ENCODE measurements around the gene NTSR2.

NTSR2 gene

GRCh38 chr2:11680182-11680900 lies 10.3 kb upstream of the NTSR2 start:
- H3K36me3 Mint-ChIP-seq, result no peaks in the 10 kb centered on the region
- H3K4me1 Mint-ChIP-seq, result peaks cover 5% of the 10 kb centered on the region
- H3K9me3 Mint-ChIP-seq, result no peaks in the 10 kb centered on the region
- no peak overlapping the region for H3K27ac Mint-ChIP-seq
- peaks cover 76% of the 10 kb centered on the region for H3K27me3 Mint-ChIP-seq
- no peak overlapping the region for H3K4me3 Mint-ChIP-seq
- CTCF ChIA-PET, result interaction anchor here (0.6 to 20.4 kb wide), 8 partner anchors 8 to 549 kb away, joined by 3 to 362 read pairs (median 4); no protein-coding TSS in a partner anchor
- DNase-seq, result no peak

GRCh38 chr2:11679486-11680181 lies 9.6 kb upstream of the NTSR2 start:
- DNase-seq, result no peak
- H3K4me1 Mint-ChIP-seq, result peaks cover 5% of the 10 kb centered on the region
- no peak overlapping the region for H3K27ac Mint-ChIP-seq
- peaks cover 76% of the 10 kb centered on the region for H3K27me3 Mint-ChIP-seq
- H3K36me3 Mint-ChIP-seq, result no peaks in the 10 kb centered on the region
- H3K9me3 Mint-ChIP-seq, result no peaks in the 10 kb centered on the region
- no peak overlapping the region for H3K4me3 Mint-ChIP-seq
- CTCF ChIA-PET, result interaction anchor here (0.9 to 20.4 kb wide), 3 partner anchors 8 to 103 kb away, joined by 4 to 362 read pairs (median 11); no protein-coding TSS in a partner anchor

- Mint-ChIP-seq H3K27me3 (peaks cover 79% of the 10 kb centered on the region), H3K36me3 (no peaks in the 10 kb centered on the region), H3K27ac (no peak overlapping the region), H3K4me3 (no peak overlapping the region), H3K9me3 (no peaks in the 10 kb centered on the region), H3K4me1 (peaks cover 5% of the 10 kb centered on the region)
- CTCF ChIA-PET, result interaction anchor here (0.9 to 20.4 kb wide), 2 partner anchors 9 to 103 kb away, joined by 4 to 362 read pairs; no protein-coding TSS in a partner anchor
- no peak for DNase-seq
Measured at GRCh38 chr2:11679016-11679415, 9.0 kb upstream of the NTSR2 start.

- CTCF ChIA-PET, result interaction anchor here (20.4 kb wide), 1 partner anchor 104 kb away, joined by 362 read pairs; no protein-coding TSS in a partner anchor
- Mint-ChIP-seq H3K36me3 (no peaks in the 10 kb centered on the region), H3K9me3 (no peaks in the 10 kb centered on the region), H3K4me1 (peaks cover 5% of the 10 kb centered on the region), H3K27ac (no peak overlapping the region), H3K4me3 (no peak overlapping the region), H3K27me3 (peaks cover 75% of the 10 kb centered on the region)
- no peak for DNase-seq
Measured at GRCh38 chr2:11678306-11678960, 8.4 kb upstream of the NTSR2 start.

- peaks cover 4% of the 10 kb centered on the region for H3K4me1 Mint-ChIP-seq
- H3K4me3 Mint-ChIP-seq, result no peak overlapping the region
- H3K27me3 Mint-ChIP-seq, result peaks cover 71% of the 10 kb centered on the region
- CTCF ChIA-PET, result interaction anchor here (1.9 kb wide), 1 partner anchor 8 kb away, joined by 5 read pairs; no protein-coding TSS in a partner anchor
- no peaks in the 10 kb centered on the region for H3K36me3 Mint-ChIP-seq
- no peak for DNase-seq
- H3K27ac Mint-ChIP-seq, result no peak overlapping the region
- no peaks in the 10 kb centered on the region for H3K9me3 Mint-ChIP-seq
Measured at GRCh38 chr2:11677136-11678055, 7.4 kb upstream of the NTSR2 start.

- Mint-ChIP-seq H3K27ac (no peak overlapping the region), H3K4me1 (no peaks in the 10 kb centered on the region), H3K9me3 (no peaks in the 10 kb centered on the region), H3K4me3 (no peak overlapping the region), H3K27me3 (peaks cover 68% of the 10 kb centered on the region), H3K36me3 (no peaks in the 10 kb centered on the region)
- CTCF ChIA-PET, result interaction anchor here (0.6 to 1.9 kb wide), 3 partner anchors 9 to 557 kb away, joined by 3 to 5 read pairs (median 4); no protein-coding TSS in a partner anchor
- DNase-seq, result no peak
Measured at GRCh38 chr2:11676640-11677039, 6.6 kb upstream of the NTSR2 start.

GRCh38 chr2:11675423-11676112 lies 5.6 kb upstream of the NTSR2 start:
- CTCF ChIA-PET, result interaction anchor here (1.9 kb wide), 1 partner anchor 10 kb away, joined by 5 read pairs; no protein-coding TSS in a partner anchor

GRCh38 chr2:11674983-11675382 lies 5.0 kb upstream of the NTSR2 start:
- no peaks in the 10 kb centered on the region for H3K36me3 Mint-ChIP-seq
- CTCF ChIA-PET, result no interaction called here

More at GRCh38 chr2:11675423-11676112, 5.6 kb upstream of the NTSR2 start:
- Mint-ChIP-seq H3K4me3 (no peak overlapping the region), H3K4me1 (no peaks in the 10 kb centered on the region), H3K27ac (no peak overlapping the region), H3K27me3 (peaks cover 68% of the 10 kb centered on the region), H3K36me3 (no peaks in the 10 kb centered on the region), H3K9me3 (no peaks in the 10 kb centered on the region)
- DNase-seq, result no peak

GRCh38 chr2:11672407-11672806 lies 2.4 kb upstream of the NTSR2 start:
- H3K4me3 Mint-ChIP-seq, result no peak overlapping the region
- no peaks in the 10 kb centered on the region for H3K9me3 Mint-ChIP-seq
- DNase-seq, result no peak
- H3K4me1 Mint-ChIP-seq, result peaks cover 4% of the 10 kb centered on the region
- H3K27ac Mint-ChIP-seq, result no peak overlapping the region
- CTCF ChIA-PET, result no interaction called here
- H3K36me3 Mint-ChIP-seq, result no peaks in the 10 kb centered on the region
- peaks cover 69% of the 10 kb centered on the region for H3K27me3 Mint-ChIP-seq

More at GRCh38 chr2:11674983-11675382, 5.0 kb upstream of the NTSR2 start:
- no peak overlapping the region for H3K4me3 Mint-ChIP-seq
- DNase-seq, result no peak
- no peaks in the 10 kb centered on the region for H3K9me3 Mint-ChIP-seq
- peaks cover 2% of the 10 kb centered on the region for H3K4me1 Mint-ChIP-seq
- peaks cover 68% of the 10 kb centered on the region for H3K27me3 Mint-ChIP-seq
- no peak overlapping the region for H3K27ac Mint-ChIP-seq

GRCh38 chr2:11667866-11668637 lies 1.9 kb downstream of the NTSR2 start:
- H3K27me3 Mint-ChIP-seq, result peaks cover 47% of the 10 kb centered on the region
- H3K4me1 Mint-ChIP-seq, result peaks cover 4% of the 10 kb centered on the region
- no peak overlapping the region for H3K27ac Mint-ChIP-seq
- H3K9me3 Mint-ChIP-seq, result peaks cover 3% of the 10 kb centered on the region
- CTCF ChIA-PET, result no interaction called here
- H3K4me3 Mint-ChIP-seq, result no peak overlapping the region
- H3K36me3 Mint-ChIP-seq, result no peaks in the 10 kb centered on the region
- DNase-seq, result no peak

- Mint-ChIP-seq H3K4me3 (no peak overlapping the region), H3K4me1 (peaks cover 4% of the 10 kb centered on the region), H3K36me3 (no peaks in the 10 kb centered on the region), H3K27me3 (peaks cover 46% of the 10 kb centered on the region), H3K9me3 (peaks cover 6% of the 10 kb centered on the region), H3K27ac (no peak overlapping the region)
- DNase-seq, result no peak
- CTCF ChIA-PET, result no interaction called here
Measured at GRCh38 chr2:11667194-11667593, 2.8 kb downstream of the NTSR2 start.

- H3K9me3 Mint-ChIP-seq, result peaks cover 6% of the 10 kb centered on the region
- CTCF ChIA-PET, result no interaction called here
Measured at GRCh38 chr2:11665510-11666362, 4.3 kb downstream of the NTSR2 start.

More at GRCh38 chr2:11665510-11666362, 4.3 kb downstream of the NTSR2 start:
- Mint-ChIP-seq H3K36me3 (no peaks in the 10 kb centered on the region), H3K4me3 (no peak overlapping the region), H3K27ac (no peak overlapping the region), H3K4me1 (peaks cover 4% of the 10 kb centered on the region), H3K27me3 (peaks cover 51% of the 10 kb centered on the region)
- DNase-seq, result no peak
